Measurements from ENCODE around the gene SETDB2.

SETDB2 gene

GRCh38 chr13:49516467-49516866, 72.4 kb downstream of the SETDB2 start:
- no peaks in the 10 kb centered on the region for H3K4me1 ChIP-seq (ENCODE audit: insufficient read depth, low read length)
- no peaks in the 10 kb centered on the region for H3K36me3 ChIP-seq (ENCODE audit: insufficient read depth, low read length)
- H3K9me3 ChIP-seq (ENCODE audit: control insufficient read depth, insufficient read depth, low read length): no peaks in the 10 kb centered on the region
- no peak overlapping the region for H3K9ac ChIP-seq (ENCODE audit: low read depth, low read length)

DNA sequence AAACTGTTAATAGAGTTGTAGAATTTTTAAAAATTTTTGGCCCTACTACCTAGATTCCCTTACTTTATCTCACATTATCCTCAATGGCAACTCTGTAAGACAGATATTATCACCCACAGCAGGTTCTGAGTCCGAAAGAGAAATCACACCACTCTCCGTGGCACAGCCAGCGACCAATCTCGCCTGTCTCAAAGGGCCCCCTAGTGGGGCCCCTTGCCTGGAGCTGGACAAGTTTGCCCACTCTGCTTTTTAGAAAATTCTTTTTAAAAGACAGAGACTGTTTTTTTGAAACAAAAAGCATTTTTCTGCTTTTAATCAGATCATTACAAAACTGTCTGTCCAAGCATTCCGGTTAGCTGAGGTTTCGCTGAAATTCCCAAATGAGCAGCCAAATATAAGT, 73.4 kb downstream of the SETDB2 start:
- Histone ChIP-seq H3K9me3 (ENCODE audit: control insufficient read depth, insufficient read depth, low read length) (no peaks in the 10 kb centered on the region), H3K4me1 (ENCODE audit: insufficient read depth, low read length) (no peaks in the 10 kb centered on the region), H3K36me3 (ENCODE audit: insufficient read depth, low read length) (no peaks in the 10 kb centered on the region), H3K9ac (ENCODE audit: low read depth, low read length) (no peak overlapping the region)

GRCh38 chr13:49521224-49521623, 77.2 kb downstream of the SETDB2 start:
- H3K9ac ChIP-seq (ENCODE audit: low read depth, low read length): no peak overlapping the region
- H3K9me3 ChIP-seq (ENCODE audit: control insufficient read depth, insufficient read depth, low read length): no peaks in the 10 kb centered on the region
- H3K4me1 ChIP-seq (ENCODE audit: insufficient read depth, low read length): no peaks in the 10 kb centered on the region
- H3K36me3 ChIP-seq (ENCODE audit: insufficient read depth, low read length): no peaks in the 10 kb centered on the region

- Histone ChIP-seq H3K36me3 (ENCODE audit: insufficient read depth, low read length) (no peaks in the 10 kb centered on the region), H3K9ac (ENCODE audit: low read depth, low read length) (no peak overlapping the region), H3K9me3 (ENCODE audit: control insufficient read depth, insufficient read depth, low read length) (no peaks in the 10 kb centered on the region), H3K4me1 (ENCODE audit: insufficient read depth, low read length) (no peaks in the 10 kb centered on the region)
Observed at GRCh38 chr13:49524740-49525501, 80.8 kb downstream of the SETDB2 start.

DNA sequence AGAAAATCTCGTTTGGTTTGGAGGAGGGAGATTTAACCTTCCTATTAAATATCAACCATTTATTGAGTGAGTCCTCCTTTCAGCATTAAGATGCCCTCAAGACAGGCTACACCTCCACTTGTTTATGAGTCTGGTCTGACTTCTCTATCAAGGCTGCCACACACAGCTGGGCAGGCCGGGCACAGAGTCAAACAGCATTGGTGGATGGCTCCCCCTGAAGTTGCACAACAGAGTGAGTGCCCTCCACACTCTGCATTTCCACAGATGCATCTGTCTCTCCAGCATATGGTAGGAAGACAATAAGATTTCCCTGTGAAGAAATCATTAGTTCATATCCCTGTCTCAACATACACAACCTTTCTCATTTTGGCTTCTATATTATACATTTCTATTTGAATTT, 83.0 kb downstream of the SETDB2 start:
- Histone ChIP-seq H3K36me3 (ENCODE audit: insufficient read depth, low read length) (peaks cover 3% of the 10 kb centered on the region; the same call in 1 of the 2 replicates), H3K4me1 (ENCODE audit: insufficient read depth, low read length) (no peaks in the 10 kb centered on the region), H3K9ac (ENCODE audit: low read depth, low read length) (no peak overlapping the region), H3K9me3 (ENCODE audit: control insufficient read depth, insufficient read depth, low read length) (no peaks in the 10 kb centered on the region)

GRCh38 chr13:49528161-49528560, 84.1 kb downstream of the SETDB2 start:
- no peaks in the 10 kb centered on the region for H3K9me3 ChIP-seq (ENCODE audit: control insufficient read depth, insufficient read depth, low read length)
- H3K36me3 ChIP-seq (ENCODE audit: insufficient read depth, low read length): peaks cover 7% of the 10 kb centered on the region; the same call in 1 of the 2 replicates
- H3K4me1 ChIP-seq (ENCODE audit: insufficient read depth, low read length): no peaks in the 10 kb centered on the region
- no peak overlapping the region for H3K9ac ChIP-seq (ENCODE audit: low read depth, low read length)

- Histone ChIP-seq H3K9me3 (ENCODE audit: control insufficient read depth, insufficient read depth, low read length) (no peaks in the 10 kb centered on the region), H3K36me3 (ENCODE audit: insufficient read depth, low read length) (peaks cover 14% of the 10 kb centered on the region; the same call in 1 of the 2 replicates), H3K4me1 (ENCODE audit: insufficient read depth, low read length) (no peaks in the 10 kb centered on the region), H3K9ac (ENCODE audit: low read depth, low read length) (no peak overlapping the region)
Observed at GRCh38 chr13:49530457-49530856, 86.4 kb downstream of the SETDB2 start.

- H3K36me3 ChIP-seq (ENCODE audit: insufficient read depth, low read length): peaks cover 14% of the 10 kb centered on the region; the same call in 1 of the 2 replicates
- H3K9ac ChIP-seq (ENCODE audit: low read depth, low read length): no peak overlapping the region
- H3K9me3 ChIP-seq (ENCODE audit: control insufficient read depth, insufficient read depth, low read length): no peaks in the 10 kb centered on the region
- H3K4me1 ChIP-seq (ENCODE audit: insufficient read depth, low read length): no peaks in the 10 kb centered on the region
Observed at GRCh38 chr13:49532593-49532992, 88.5 kb downstream of the SETDB2 start.

- no peaks in the 10 kb centered on the region for H3K4me1 ChIP-seq (ENCODE audit: insufficient read depth, low read length)
- H3K9ac ChIP-seq (ENCODE audit: low read depth, low read length): no peak overlapping the region
- H3K9me3 ChIP-seq (ENCODE audit: control insufficient read depth, insufficient read depth, low read length): no peaks in the 10 kb centered on the region
- H3K36me3 ChIP-seq (ENCODE audit: insufficient read depth, low read length): peaks cover 14% of the 10 kb centered on the region; the same call in 1 of the 2 replicates
Observed at GRCh38 chr13:49533011-49533410, 88.9 kb downstream of the SETDB2 start.

DNA sequence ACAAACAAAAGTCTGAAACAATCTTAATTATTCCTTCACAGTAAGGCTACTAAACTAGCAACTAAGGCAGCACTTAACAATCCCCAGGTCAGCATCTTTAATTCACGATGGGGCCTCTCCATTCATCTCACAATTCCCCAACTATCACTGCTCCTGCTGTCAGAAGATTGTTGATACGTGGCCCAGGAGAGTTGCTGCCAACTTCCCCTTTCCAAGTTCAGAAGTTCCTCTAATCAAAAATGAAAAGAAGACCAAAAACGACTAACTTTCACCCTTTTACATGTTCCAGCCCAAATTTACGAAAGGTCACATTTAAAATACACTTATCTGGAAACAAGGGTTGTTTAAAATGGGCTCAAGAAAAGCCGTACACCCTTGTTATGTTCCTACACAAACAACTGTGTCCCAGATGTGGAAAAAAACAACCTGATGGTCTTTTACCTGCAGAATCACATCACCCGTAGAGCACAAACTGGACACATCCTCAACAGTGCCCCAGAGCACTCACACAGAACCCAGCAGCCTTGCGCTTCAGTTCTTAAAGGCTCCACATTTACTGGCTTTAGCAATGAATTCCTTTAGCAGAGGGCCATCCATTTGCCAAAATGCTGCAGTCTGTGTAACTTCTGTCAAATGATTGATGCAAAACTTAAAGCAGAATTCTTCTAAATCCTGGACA, 89.7 kb downstream of the SETDB2 start:
- H3K9me3 ChIP-seq (ENCODE audit: control insufficient read depth, insufficient read depth, low read length): no peaks in the 10 kb centered on the region
- H3K9ac ChIP-seq (ENCODE audit: low read depth, low read length): no peak overlapping the region
- H3K4me1 ChIP-seq (ENCODE audit: insufficient read depth, low read length): no peaks in the 10 kb centered on the region
- peaks cover 14% of the 10 kb centered on the region; the same call in 1 of the 2 replicates for H3K36me3 ChIP-seq (ENCODE audit: insufficient read depth, low read length)

- H3K9ac ChIP-seq (ENCODE audit: low read depth, low read length): no peak overlapping the region
- H3K36me3 ChIP-seq (ENCODE audit: insufficient read depth, low read length): peaks cover 16% of the 10 kb centered on the region; the same call in 1 of the 2 replicates
- H3K4me1 ChIP-seq (ENCODE audit: insufficient read depth, low read length): peaks cover 12% of the 10 kb centered on the region; the same call in 1 of the 2 replicates
- no peaks in the 10 kb centered on the region for H3K9me3 ChIP-seq (ENCODE audit: control insufficient read depth, insufficient read depth, low read length)
Observed at GRCh38 chr13:49536144-49536873, 92.2 kb downstream of the SETDB2 start.

GRCh38 chr13:49538404-49538803, 94.3 kb downstream of the SETDB2 start:
- Histone ChIP-seq H3K9me3 (ENCODE audit: control insufficient read depth, insufficient read depth, low read length) (no peaks in the 10 kb centered on the region), H3K9ac (ENCODE audit: low read depth, low read length) (no peak overlapping the region), H3K36me3 (ENCODE audit: insufficient read depth, low read length) (peaks cover 12% of the 10 kb centered on the region; the same call in 1 of the 2 replicates), H3K4me1 (ENCODE audit: insufficient read depth, low read length) (peaks cover 12% of the 10 kb centered on the region; the same call in 1 of the 2 replicates)

DNA sequence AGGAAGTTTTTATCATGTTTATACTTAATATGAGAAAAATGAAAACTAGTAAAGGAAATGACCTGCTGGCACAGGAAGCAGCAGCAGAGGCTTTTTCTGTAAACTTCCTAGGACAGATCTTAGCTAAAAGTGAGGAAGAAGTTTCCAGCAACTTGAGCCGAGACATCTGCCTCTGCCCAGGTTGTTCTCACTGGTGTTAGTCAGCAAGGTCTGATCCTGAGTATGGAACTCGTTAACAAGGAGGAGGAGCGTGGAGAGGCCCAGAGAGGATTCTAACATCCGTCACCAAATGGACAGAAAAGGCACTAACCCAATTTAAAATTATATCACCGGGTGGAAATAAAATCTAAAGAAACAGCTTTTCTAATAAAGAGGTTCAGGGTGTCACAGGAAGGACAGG, 95.2 kb downstream of the SETDB2 start:
- Histone ChIP-seq H3K36me3 (ENCODE audit: insufficient read depth, low read length) (peaks cover 5% of the 10 kb centered on the region; the same call in 1 of the 2 replicates), H3K4me1 (ENCODE audit: insufficient read depth, low read length) (peaks cover 12% of the 10 kb centered on the region; the same call in 1 of the 2 replicates), H3K9ac (ENCODE audit: low read depth, low read length) (no peak overlapping the region), H3K9me3 (ENCODE audit: control insufficient read depth, insufficient read depth, low read length) (no peaks in the 10 kb centered on the region)

DNA sequence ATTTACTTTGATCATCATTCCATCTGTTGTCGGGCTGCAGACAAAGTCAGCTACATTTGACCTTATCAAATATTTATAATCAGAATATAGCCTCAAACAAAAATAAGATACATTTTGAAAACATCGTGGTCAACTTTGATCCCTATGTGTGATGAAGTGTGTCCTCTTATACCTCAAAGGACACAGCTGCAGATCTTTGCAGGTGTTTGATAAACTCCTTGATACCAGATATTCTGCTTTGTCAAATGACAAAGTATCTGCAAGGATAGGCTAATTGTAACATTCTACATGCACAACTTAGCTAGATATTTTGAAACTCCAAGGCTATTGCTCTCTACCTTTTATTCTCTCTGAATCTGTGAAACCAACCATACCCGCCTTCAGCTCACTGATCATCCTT, 95.7 kb downstream of the SETDB2 start:
- Histone ChIP-seq H3K9ac (ENCODE audit: low read depth, low read length) (no peak overlapping the region), H3K4me1 (ENCODE audit: insufficient read depth, low read length) (peaks cover 12% of the 10 kb centered on the region; the same call in 1 of the 2 replicates), H3K36me3 (ENCODE audit: insufficient read depth, low read length) (peaks cover 5% of the 10 kb centered on the region; the same call in 1 of the 2 replicates), H3K9me3 (ENCODE audit: control insufficient read depth, insufficient read depth, low read length) (no peaks in the 10 kb centered on the region)

All from ES-I3 (cell line).